Measurements from ENCODE around the gene PDZD2.

Gene PDZD2

GRCh38 chr5:32157078-32157477 lies 518.1 kb downstream of the PDZD2 start:
- Histone ChIP-seq H3K27ac (no peak overlapping the region), H3K27me3 (replicated peaks) (no peaks in the 10 kb centered on the region), H3K36me3 (replicated peaks) (peaks cover 3% of the 10 kb centered on the region), H3K4me3 (ENCODE audit: low read depth, low read length) (no peak overlapping the region)
- no peak for TF ChIP-seq CTCF (IDR thresholded peaks at IDR 0.05; ENCODE audit: low read depth, low read length, missing control alignments)
- in situ Hi-C loops (cut with HindIII; ENCODE audit: low pct_ligation_motif_present, low sequenced_read_pairs): no loop called here
- DNase-seq: no peak

DNA sequence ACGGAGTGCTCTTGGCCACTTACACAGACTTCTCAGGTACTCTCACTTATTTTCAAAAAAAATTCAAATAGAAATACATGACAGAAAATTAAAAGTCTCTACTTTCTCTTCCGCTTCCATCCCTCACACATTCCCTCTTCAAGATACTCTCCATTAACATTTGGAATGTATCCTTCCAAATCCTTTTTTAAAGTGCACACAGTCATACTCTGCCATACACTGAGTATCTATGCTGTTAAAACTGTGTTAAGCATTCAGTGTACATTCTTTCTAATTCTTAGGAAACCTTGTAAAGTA lies 519.7 kb downstream of the PDZD2 start:
- no peak overlapping the region for H3K4me3 ChIP-seq (ENCODE audit: low read depth, low read length)
- H3K36me3 ChIP-seq (replicated peaks): peaks cover 3% of the 10 kb centered on the region
- no peak for DNase-seq
- no peaks in the 10 kb centered on the region for H3K27me3 ChIP-seq (replicated peaks)
- H3K27ac ChIP-seq: no peak overlapping the region
- TF ChIP-seq CTCF (IDR thresholded peaks at IDR 0.05; ENCODE audit: low read depth, low read length, missing control alignments): no peak
- in situ Hi-C loops (cut with HindIII; ENCODE audit: low pct_ligation_motif_present, low sequenced_read_pairs): no loop called here

DNA sequence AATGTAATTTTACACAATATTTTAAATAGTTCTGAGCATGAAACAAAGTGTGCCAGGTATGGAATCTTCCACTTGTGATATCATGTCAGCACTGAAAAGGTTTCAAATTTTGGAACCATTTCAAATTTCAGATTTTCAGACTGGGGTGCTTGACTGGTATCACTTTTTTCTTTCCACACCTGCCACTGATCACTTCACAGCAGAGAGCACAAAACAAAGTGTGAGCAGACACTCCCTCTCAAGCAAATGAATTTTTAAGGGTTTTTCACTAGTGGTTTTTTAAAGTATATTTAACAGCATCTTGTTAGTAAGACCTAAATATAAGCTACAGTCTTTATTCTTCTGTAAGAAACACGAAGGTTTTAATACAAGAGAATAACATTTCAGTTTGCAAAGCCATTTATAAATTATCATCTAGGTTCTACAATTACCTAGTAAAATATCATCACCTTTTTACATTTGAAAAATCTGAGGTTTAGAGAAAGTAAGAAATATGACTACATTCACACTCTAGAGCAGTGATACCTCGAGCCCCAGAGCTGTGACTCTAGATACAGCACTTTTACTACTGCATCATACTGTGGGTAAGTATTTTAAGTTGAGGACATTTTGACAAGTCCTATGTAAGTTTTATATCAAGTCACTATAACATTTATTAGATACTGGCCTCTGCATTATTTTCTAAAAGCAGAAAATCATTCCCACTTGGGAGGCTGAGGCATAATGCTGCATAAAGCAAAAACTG lies 520.6 kb downstream of the PDZD2 start:
- Histone ChIP-seq H3K4me3 (ENCODE audit: low read depth, low read length) (no peak overlapping the region), H3K27me3 (replicated peaks) (no peaks in the 10 kb centered on the region), H3K36me3 (replicated peaks) (peaks cover 3% of the 10 kb centered on the region), H3K27ac (no peak overlapping the region)
- TF ChIP-seq CTCF (IDR thresholded peaks at IDR 0.05; ENCODE audit: low read depth, low read length, missing control alignments): no peak
- DNase-seq: no peak
- in situ Hi-C loops (cut with HindIII; ENCODE audit: low pct_ligation_motif_present, low sequenced_read_pairs): no loop called here

GRCh38 chr5:32160228-32160627 lies 521.3 kb downstream of the PDZD2 start:
- Histone ChIP-seq H3K36me3 (replicated peaks) (peaks cover 3% of the 10 kb centered on the region), H3K4me3 (ENCODE audit: low read depth, low read length) (no peak overlapping the region), H3K27me3 (replicated peaks) (no peaks in the 10 kb centered on the region), H3K27ac (no peak overlapping the region)
- in situ Hi-C loops (cut with HindIII; ENCODE audit: low pct_ligation_motif_present, low sequenced_read_pairs): no loop called here
- DNase-seq: no peak
- TF ChIP-seq CTCF (IDR thresholded peaks at IDR 0.05; ENCODE audit: low read depth, low read length, missing control alignments): no peak

Data from brain microvascular endothelial cell (primary cell).